Neuron (in vitro differentiated cells): ENCODE results near the gene PYGM.
"Not testable (repeated sequence)": the region's sequence is repeated elsewhere in the genome, so short reads cannot be mapped to it uniquely, and the experiment has no call there.

ENCODE experiments used
- H2AFZ ChIP-seq: one replicate; pipeline ENCODE4 v1.6.1; 2013; ENCODE audit warnings: low read depth, mild to moderate bottlenecking, inconsistent platforms, low read length, moderate library complexity
- H3K27me3 ChIP-seq: one replicate; pipeline ENCODE4 v1.6.1; 2013; ENCODE audit warnings: low read length; ENCODE audit not compliant: insufficient read depth
- H3K36me3 ChIP-seq: one replicate; pipeline ENCODE4 v1.6.1; 2013; ENCODE audit warnings: low read length; ENCODE audit not compliant: insufficient read depth
- H3K4me1 ChIP-seq: one replicate; pipeline ENCODE4 v1.6.1; 2013; ENCODE audit warnings: low read length; ENCODE audit not compliant: insufficient read depth
- H3K4me3 ChIP-seq: 2 replicates; pipeline ENCODE4 v1.5.1; 2013; ENCODE audit warnings: mild to moderate bottlenecking, low read length, moderate library complexity
- H3K9me3 ChIP-seq: one replicate; pipeline ENCODE4 v1.6.1; 2013; ENCODE audit warnings: low read length

Gene PYGM

DNA sequence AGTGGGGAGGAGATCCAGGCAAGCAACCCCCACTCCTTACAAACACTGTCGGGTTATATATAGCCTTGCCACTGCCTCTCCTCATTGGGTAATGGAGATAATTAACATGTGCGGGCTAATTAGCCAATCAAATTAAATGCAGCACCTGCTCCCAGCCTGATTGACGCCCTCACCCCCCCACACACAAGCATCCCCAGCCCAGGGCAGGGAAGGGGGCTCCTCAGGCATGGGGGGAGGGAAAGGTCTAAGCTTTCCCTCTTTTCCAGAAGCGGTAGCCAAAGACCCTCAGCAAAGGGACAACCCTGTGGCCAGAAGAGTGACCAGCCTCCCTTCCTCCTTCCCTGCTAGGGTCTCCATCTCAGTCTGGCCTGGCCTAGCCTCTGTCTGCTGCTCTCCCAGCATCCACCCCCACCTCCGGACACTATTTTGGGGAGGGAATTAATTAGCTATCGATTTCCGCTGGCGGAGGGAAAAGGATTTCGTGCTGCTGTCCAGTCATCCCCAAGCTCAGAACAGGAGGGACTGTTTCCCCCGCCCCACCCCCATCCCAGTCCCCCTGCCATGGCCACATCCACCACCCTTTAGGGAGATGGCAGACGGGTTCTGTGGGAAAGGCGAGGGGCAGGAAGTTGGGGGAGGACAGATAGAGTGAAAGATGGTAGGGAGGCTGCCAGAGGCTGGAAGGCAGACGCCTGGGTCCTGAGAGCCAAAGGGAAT lies 43.9 kb downstream of the PYGM start:
- Histone ChIP-seq H3K36me3 (no peaks in the 10 kb centered on the region), H3K4me3 (no peak overlapping the region), H2AFZ (no peak overlapping the region), H3K9me3 (no peaks in the 10 kb centered on the region), H3K4me1 (peaks cover 30% of the 10 kb centered on the region), H3K27me3 (peaks cover 9% of the 10 kb centered on the region)

GRCh38 chr11:64715110-64715509 lies 44.7 kb downstream of the PYGM start:
- H3K4me3 ChIP-seq, result no peak overlapping the region
- H3K27me3 ChIP-seq, result peaks cover 9% of the 10 kb centered on the region
- no peak overlapping the region for H2AFZ ChIP-seq
- peaks cover 36% of the 10 kb centered on the region for H3K4me1 ChIP-seq
- H3K9me3 ChIP-seq, result no peaks in the 10 kb centered on the region
- H3K36me3 ChIP-seq, result no peaks in the 10 kb centered on the region

DNA sequence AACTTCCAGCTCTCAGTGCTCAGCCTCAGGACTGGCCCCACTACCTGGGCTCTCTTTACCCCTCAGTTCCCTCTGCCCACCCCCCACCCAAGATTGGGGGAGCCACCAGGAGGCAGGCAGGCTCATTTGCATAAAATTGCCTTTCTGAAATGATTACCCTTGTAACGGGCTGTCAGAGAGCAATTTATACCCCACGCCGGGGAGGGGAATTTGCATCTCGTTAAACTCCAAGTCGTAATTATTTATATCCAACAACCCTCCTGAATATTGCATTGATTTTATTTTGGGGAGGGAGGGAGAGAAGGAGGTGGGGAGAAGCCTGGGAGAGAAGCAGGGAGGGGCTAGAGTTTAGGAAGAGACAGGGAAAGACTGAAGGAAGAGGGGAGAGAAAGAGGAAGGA lies 45.1 kb downstream of the PYGM start:
- H3K9me3 ChIP-seq, result no peaks in the 10 kb centered on the region
- H3K27me3 ChIP-seq, result peaks cover 9% of the 10 kb centered on the region
- H3K36me3 ChIP-seq, result no peaks in the 10 kb centered on the region
- no peak overlapping the region for H2AFZ ChIP-seq
- no peak overlapping the region for H3K4me3 ChIP-seq
- H3K4me1 ChIP-seq, result peaks cover 36% of the 10 kb centered on the region

- no peaks in the 10 kb centered on the region for H3K36me3 ChIP-seq
- no peak overlapping the region for H2AFZ ChIP-seq
- peaks cover 9% of the 10 kb centered on the region for H3K27me3 ChIP-seq
- peaks cover 36% of the 10 kb centered on the region for H3K4me1 ChIP-seq
- no peaks in the 10 kb centered on the region for H3K9me3 ChIP-seq
- no peak overlapping the region for H3K4me3 ChIP-seq
Measured at GRCh38 chr11:64713781-64714363, 45.9 kb downstream of the PYGM start.

- no peaks in the 10 kb centered on the region for H3K36me3 ChIP-seq
- H3K9me3 ChIP-seq, result no peaks in the 10 kb centered on the region
- no peak overlapping the region for H2AFZ ChIP-seq
- peaks cover 36% of the 10 kb centered on the region for H3K4me1 ChIP-seq
- peaks cover 9% of the 10 kb centered on the region for H3K27me3 ChIP-seq
- H3K4me3 ChIP-seq, result no peak overlapping the region
Measured at GRCh38 chr11:64713016-64713707, 46.6 kb downstream of the PYGM start.

- Histone ChIP-seq H3K36me3 (no peaks in the 10 kb centered on the region), H3K9me3 (no peaks in the 10 kb centered on the region), H3K27me3 (peaks cover 9% of the 10 kb centered on the region), H2AFZ (no peak overlapping the region), H3K4me3 (no peak overlapping the region), H3K4me1 (peaks cover 35% of the 10 kb centered on the region)
Measured at GRCh38 chr11:64712430-64713015, 47.3 kb downstream of the PYGM start.

DNA sequence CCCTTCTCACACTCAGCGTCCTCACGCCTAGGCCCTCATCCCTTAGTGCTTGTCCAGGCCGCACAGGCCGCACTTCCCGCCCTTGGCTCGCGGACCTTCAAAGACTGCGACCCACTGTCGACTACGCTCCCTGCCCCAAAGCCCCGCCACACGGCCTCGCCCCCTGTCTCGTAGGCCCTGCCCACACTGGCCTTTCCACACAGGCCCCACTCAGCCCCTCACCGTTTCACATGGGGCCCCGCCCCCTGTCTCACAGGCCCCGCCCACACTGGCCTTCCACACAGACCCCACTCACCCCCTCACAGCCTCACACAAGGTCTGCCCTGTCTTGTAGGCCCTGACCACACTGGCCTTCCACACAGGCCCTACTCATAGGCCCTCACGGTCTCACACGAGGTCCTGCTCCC lies 47.8 kb downstream of the PYGM start:
- peaks cover 30% of the 10 kb centered on the region for H3K4me1 ChIP-seq
- no peaks in the 10 kb centered on the region for H3K9me3 ChIP-seq
- H3K4me3 ChIP-seq, result no peak overlapping the region
- H2AFZ ChIP-seq, result no peak overlapping the region
- H3K27me3 ChIP-seq, result peaks cover 9% of the 10 kb centered on the region
- H3K36me3 ChIP-seq, result no peaks in the 10 kb centered on the region

GRCh38 chr11:64711138-64711955 lies 48.4 kb downstream of the PYGM start:
- Histone ChIP-seq H2AFZ (no peak overlapping the region), H3K4me3 (no peak overlapping the region), H3K9me3 (no peaks in the 10 kb centered on the region), H3K36me3 (no peaks in the 10 kb centered on the region), H3K4me1 (peaks cover 23% of the 10 kb centered on the region), H3K27me3 (peaks cover 9% of the 10 kb centered on the region)

DNA sequence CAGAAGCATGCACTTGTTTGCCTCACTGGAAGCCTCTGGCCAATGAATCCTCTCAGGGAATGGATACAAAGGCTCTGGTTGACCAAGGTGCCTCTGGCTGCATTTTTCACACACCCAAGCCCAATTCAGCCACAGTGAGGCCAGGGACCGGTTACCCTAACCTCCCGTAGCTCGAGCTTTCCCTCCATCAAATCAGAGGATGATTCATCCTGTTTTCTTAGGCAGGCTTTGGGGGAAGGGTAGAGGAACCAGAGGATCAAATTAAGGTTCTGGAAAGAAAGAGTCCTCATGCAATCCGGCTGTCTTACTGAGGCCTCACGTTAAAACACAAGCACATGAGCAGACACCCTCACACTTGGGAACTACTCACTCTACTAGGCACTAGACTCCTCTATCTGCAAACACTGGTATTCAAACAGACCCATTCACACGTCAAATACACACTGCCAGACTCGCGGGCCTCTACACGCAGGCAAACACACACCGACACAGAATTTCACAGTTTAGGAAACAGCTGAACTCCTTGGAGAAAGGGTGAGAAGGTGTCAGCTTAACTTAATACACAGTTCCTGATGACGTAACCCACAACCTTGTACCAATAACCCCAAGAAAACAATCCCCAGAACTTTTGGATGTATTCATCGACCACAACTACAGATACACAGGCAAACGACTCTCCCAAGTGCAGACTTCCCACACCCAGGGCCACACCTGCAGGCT lies 49.2 kb downstream of the PYGM start:
- Histone ChIP-seq H3K9me3 (no peaks in the 10 kb centered on the region), H3K4me1 (peaks cover 18% of the 10 kb centered on the region), H3K4me3 (no peak overlapping the region), H3K36me3 (no peaks in the 10 kb centered on the region), H3K27me3 (peaks cover 9% of the 10 kb centered on the region), H2AFZ (no peak overlapping the region)

- no peak overlapping the region for H2AFZ ChIP-seq
- H3K27me3 ChIP-seq, result peaks cover 2% of the 10 kb centered on the region
- no peaks in the 10 kb centered on the region for H3K9me3 ChIP-seq
- peaks cover 4% of the 10 kb centered on the region for H3K4me1 ChIP-seq
- no peaks in the 10 kb centered on the region for H3K36me3 ChIP-seq
- H3K4me3 ChIP-seq, result no peak overlapping the region
Measured at GRCh38 chr11:64705501-64705900, 54.3 kb downstream of the PYGM start.

- no peak overlapping the region for H3K4me3 ChIP-seq
- H3K9me3 ChIP-seq, result no peaks in the 10 kb centered on the region
- H3K36me3 ChIP-seq, result no peaks in the 10 kb centered on the region
- H3K27me3 ChIP-seq, result peaks cover 2% of the 10 kb centered on the region
- H2AFZ ChIP-seq, result no peak overlapping the region
- no peaks in the 10 kb centered on the region for H3K4me1 ChIP-seq
Measured at GRCh38 chr11:64703048-64703447, 56.7 kb downstream of the PYGM start.

GRCh38 chr11:64701956-64702355 lies 57.8 kb downstream of the PYGM start:
- H3K27me3 ChIP-seq, H2AFZ ChIP-seq, H3K9me3 ChIP-seq, H3K4me3 ChIP-seq, H3K4me1 ChIP-seq, H3K36me3 ChIP-seq: not testable (repeated sequence)
